ENCODE data around the gene NOL4.

The NOL4 gene

GRCh38 chr18:34189656-34190435 is 34.9 kb downstream of the NOL4 start:
- Histone ChIP-seq H3K9ac (ENCODE audit: low read length) (no peak overlapping the region), H3K79me2 (ENCODE audit: control insufficient read depth, insufficient read depth, low read length, poor library complexity) (no peaks in the 10 kb centered on the region), H3K18ac (ENCODE audit: low read length) (no peak overlapping the region), H3K27me3 (ENCODE audit: insufficient read depth, low read length) (no peaks in the 10 kb centered on the region), H2BK120ac (ENCODE audit: insufficient read depth, low read length, poor library complexity) (no peak overlapping the region), H4K12ac (ENCODE audit: low read depth, low read length) (no peak overlapping the region), H2AFZ (ENCODE audit: insufficient read depth, low read length, poor library complexity) (no peak overlapping the region), H3K4me1 (ENCODE audit: control insufficient read depth in 1 of 2, insufficient read depth in 2 of 2, low read length in 2 of 2) (no peaks in the 10 kb centered on the region), H2AK5ac (ENCODE audit: low read length) (no peak overlapping the region), H3K23ac (ENCODE audit: low read length) (no peak overlapping the region), H2BK12ac (ENCODE audit: low read length) (no peak overlapping the region), H3K4me3 (ENCODE audit: low read depth, low read length) (no peak overlapping the region), H3K4ac (ENCODE audit: low read depth, low read length) (no peak overlapping the region), H3K9me3 (ENCODE audit: insufficient read depth, low read depth, low read length) (no peaks in the 10 kb centered on the region), H3K36me3 (ENCODE audit: control insufficient read depth in 1 of 2, insufficient read depth in 2 of 2, low read length in 2 of 2) (no peaks in the 10 kb centered on the region), H3K79me1 (ENCODE audit: low read length) (no peaks in the 10 kb centered on the region), H4K91ac (ENCODE audit: low read depth, low read length) (no peak overlapping the region), H3K4me2 (ENCODE audit: low read length) (no peak overlapping the region), H4K8ac (ENCODE audit: low read depth, low read length) (no peak overlapping the region), H3K27ac (ENCODE audit: low read depth, low read length) (no peak overlapping the region), H2BK5ac (ENCODE audit: low read depth, low read length, poor library complexity) (no peak overlapping the region), H3K14ac (ENCODE audit: low read length) (no peak overlapping the region)
- DNase-seq: no peak
- WGBS (ENCODE audit: extremely low coverage, insufficient coverage, insufficient read length): no CpG with 5 or more reads among the region's 3 CpGs
